HG03280 (cell line): ENCODE data around the gene WWTR1.
A peak's percentile ranks its signal among the peaks of the same experiment; 100 is the strongest.

ENCODE experiments used
- ATAC-seq: cut with Tn5 transposase; IDR thresholded peaks from one replicate; pipeline ENCODE4 v1.9.1; 2021; ENCODE audit warnings: mild to moderate bottlenecking, moderate library complexity; ENCODE audit not compliant: unreplicated experiment

Gene WWTR1

DNA sequence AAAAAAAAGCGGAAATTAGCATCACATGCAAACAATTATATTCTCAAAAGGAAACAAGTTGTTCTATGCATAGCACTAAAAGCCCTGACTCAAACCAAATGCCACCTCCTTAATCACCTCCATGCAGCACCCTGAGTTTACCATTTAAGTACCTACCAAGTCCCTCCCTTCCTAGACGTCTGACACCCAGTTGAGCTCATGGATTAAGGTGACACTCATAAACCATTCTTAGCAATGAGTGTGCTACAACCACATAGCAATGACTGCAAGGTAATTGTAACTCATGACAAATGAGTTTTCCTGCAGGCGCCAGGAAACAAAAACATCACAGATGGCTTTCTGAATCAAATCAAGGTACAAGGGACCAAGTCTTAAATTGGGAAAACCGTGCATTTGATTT, 32.0 kb downstream of the WWTR1 start:
- ATAC-seq = no peak

DNA sequence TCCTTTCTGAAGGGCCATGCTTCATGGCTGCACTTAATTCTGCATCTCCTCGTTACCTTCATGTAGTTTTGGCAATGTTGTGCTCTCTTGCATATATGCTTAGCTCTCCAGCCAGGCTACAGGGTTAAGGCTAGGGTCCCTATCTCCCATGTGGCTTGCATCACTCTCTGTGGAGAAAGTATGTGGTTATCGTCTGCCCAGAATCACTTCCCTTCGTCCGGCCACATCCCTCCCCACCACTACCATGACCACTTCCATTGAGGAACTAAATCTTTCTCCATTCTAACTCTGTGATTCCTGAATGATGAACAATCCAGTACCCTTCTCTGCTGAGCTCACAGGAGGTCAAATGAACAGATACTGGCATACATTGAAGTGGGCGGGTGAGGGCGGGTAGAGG, 34.0 kb downstream of the WWTR1 start:
- no peak for ATAC-seq

- ATAC-seq = peak; percentile 66
These were observed 36.4 kb downstream of the WWTR1 start for GRCh38 chr3:149621218-149622005.

GRCh38 chr3:149620291-149621020, 37.4 kb downstream of the WWTR1 start:
- ATAC-seq = peak; percentile 54

DNA sequence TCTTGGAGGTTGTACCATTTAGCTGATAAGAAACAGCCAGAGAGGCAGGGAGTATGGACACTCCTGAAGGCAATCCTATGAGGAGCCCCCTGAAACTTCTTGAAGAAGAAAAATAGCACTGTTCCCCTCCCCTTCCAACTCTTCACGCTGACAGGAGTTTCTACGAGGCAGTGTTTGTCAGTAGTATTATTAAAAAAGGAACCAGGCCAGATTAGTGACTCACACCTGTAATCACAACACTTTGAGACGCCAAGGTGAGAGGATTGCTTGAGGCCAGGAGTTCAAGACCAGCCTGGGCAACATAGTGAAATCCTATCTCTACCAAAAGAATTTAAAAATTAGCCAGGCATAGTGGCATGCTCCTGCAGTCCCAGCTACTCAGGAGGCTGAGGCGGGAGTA, 38.7 kb downstream of the WWTR1 start:
- ATAC-seq = no peak

DNA sequence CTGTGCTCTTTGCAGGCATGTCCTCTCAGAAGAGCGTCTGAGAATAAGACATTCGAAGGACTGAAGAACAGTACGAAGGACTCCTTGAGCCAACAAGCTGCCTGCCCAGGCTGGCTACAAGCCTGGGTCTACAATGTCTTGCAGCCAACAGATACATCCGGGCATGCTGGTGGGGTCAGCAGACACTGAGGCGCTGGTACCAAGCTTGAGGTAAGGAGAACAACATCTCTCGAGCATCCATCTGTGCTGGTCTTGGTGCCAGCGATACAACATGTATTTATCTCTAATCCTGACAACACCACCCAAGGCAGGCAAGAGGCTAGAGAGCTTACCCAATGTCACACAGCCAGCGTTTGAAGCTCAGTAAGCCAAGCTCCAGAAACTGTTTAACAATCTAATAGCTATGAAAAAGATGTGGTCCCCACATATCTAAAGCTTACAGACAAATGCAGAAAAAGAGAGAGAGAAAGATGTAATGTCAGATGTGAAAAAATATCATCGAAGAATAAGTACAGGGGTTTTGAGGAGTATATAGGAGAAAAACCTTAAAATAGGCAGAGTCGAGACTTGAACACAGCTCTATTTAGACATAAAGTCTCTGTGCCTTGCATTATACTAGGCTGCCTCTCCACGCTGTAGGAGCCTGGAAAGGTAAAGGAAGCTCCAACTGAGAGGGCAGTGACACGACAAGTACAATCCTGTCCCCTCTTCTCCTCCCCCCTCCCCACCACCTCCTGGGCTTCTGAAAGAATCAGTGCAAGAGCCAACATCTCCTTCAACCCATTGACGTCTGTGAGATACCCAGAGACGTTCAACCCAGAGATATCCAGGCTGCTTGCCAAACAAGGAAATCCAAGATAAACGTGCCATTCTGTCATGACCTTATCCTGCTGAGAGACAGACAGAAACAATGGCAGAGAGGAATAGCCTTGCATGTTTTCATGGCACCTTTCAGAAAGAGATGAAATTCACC, 39.4 kb downstream of the WWTR1 start:
- ATAC-seq = no peak

GRCh38 chr3:149615731-149616221, 42.0 kb downstream of the WWTR1 start:
- ATAC-seq = no peak

DNA sequence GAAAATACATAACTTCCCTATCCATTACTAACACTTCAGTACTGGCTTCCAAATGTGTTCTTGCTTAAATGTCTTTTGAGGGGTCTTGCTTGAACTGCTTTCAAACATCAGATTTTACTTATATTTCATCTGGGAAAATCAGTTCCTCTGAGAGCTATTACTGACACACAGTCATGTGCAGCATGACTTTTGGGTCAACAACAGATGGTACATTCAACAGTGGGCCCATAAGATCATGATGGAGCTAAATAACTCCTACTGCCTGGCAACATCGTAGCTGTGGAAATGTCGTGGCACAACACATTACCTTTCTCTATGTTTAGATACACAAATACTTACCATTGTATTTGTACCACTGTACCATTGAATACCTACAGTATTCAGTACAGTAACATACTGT, 43.8 kb downstream of the WWTR1 start:
- ATAC-seq = no peak

DNA sequence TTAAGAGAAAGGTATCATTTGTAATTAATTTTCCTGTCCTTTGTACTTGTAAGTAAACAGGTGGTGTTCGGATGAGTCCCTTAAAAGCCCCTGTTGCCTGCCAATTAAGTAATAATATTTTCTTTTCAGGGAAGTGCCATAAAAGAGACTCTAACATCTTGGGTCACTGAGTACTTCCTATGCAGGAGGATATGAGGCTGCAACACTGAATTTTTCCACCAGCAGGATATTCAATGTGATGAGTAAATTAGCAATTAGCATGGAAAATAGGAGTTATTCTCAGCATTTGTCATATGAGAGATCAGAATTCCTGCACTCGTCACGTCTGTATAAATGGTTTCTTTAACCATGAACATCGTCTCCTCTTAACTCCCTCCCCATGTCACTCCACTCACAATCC, 45.4 kb downstream of the WWTR1 start:
- no peak for ATAC-seq

GRCh38 chr3:149611149-149611548, 46.7 kb downstream of the WWTR1 start:
- ATAC-seq = no peak

DNA sequence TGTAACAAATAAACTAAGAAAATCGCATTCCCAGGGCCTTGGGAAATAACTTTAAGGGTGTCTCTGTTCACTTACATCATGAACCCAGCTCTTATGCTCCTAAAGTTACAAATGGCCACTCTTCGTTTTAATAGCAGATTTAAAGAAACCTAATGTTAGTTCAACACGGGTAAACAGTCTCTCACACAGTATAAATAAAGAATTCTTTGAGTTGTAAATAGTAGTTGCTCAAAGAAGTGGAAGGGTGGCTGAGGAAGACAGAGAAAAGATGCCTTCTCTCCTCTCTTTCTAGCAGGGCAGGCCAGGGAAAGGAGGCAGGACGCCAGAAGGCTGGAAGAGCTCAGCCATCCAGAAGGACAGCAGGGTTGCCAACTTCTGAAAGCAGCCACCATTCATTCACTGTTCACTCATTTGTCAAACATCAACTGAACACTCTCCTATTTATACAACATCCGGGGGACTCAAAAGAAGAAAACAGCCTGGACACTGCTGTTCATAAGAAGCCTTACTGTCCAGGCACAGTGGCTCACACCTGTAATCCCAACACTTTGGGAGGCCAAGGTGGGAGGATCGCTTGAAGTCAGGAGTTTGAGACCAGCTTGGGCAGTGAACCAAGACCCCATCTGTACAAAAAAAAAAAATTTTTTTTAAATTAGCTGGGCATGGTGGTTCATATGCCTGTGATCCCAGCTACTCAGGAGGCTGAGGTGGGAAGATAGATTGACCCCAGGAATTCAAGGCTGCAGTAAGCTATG, 47.3 kb downstream of the WWTR1 start:
- no peak for ATAC-seq

DNA sequence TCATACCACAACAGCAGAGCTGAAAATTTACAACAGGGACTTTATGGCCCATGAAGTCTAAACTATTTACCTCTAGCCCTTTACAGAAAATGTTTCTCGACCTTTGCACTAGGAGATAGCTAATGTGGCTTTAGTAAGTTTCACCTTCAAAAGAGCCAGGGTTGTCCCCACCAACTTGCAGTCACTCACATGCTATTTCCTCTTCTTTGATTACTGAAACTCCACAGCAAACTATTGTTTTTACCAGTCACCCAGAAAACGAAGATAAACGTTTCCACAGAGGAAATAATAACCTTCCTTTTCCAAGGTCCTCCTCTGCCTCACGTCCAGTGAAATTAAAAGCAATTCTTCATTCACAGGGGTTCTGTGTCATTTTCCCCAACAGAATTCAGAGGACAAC, 48.2 kb downstream of the WWTR1 start:
- ATAC-seq = peak; percentile 94

DNA sequence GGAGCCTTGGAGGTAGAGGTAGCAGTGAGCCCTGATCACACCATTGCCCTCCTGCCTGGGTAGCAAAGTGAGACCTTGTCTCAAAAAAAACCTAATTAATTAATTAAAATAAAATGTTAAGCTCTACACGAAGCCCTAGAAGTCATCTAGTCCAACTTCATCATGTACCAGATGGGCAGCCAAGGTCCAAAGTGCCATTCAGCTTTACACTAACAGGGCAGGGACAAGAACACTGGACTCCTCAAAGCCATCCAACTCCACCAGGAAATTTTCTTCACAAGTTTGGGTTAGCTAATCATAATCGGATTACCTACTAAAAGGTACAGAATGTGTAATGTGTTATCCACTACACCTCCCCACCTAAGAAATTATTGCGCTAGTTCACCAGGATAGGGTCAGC, 48.8 kb downstream of the WWTR1 start:
- ATAC-seq = no peak

GRCh38 chr3:149605902-149606301, 51.9 kb downstream of the WWTR1 start:
- ATAC-seq = no peak

- no peak for ATAC-seq
These were observed 53.5 kb downstream of the WWTR1 start for GRCh38 chr3:149604125-149604875.

GRCh38 chr3:149603126-149604074, 54.4 kb downstream of the WWTR1 start:
- no peak for ATAC-seq

GRCh38 chr3:149600634-149601033, 57.2 kb downstream of the WWTR1 start:
- ATAC-seq = no peak

GRCh38 chr3:149599236-149599635, 58.6 kb downstream of the WWTR1 start:
- no peak for ATAC-seq
